Measurements from ENCODE around the gene ARHGAP26. TPM values are rescaled to one million over a fixed set of nuclear protein-coding genes. Genes with fewer than 3 reads are reported as not detected.
A peak's percentile ranks its signal among the peaks of the same experiment; 100 is the strongest.

The ARHGAP26 gene
- total and polyA plus RNA-seq, 12 donors, result 7.5 to 45.8 (median 37.2) TPM

- DNase-seq (no peak), ATAC-seq (no peak)
- Histone ChIP-seq H3K4me1 (peaks cover 7 to 82% (median 49%) of the 10 kb centered on the region in 9 donors), H3K27me3 (no peaks in the 10 kb centered on the region), H3K9me3 (no peaks in the 10 kb centered on the region), H3K36me3 (peaks cover 0 to 16% (median 0%) of the 10 kb centered on the region in 9 donors), H3K27ac (no peak overlapping the region), H3K4me3 (no peak overlapping the region)
- intact Hi-C loops (cut with DNase I), result loop anchor here in 2 of 10 donors (10.0 kb wide), 2 partner anchors 284 to 704 kb away; partner anchors contain the start of gene NR3C1 (in 1 of the 2)
- TF ChIP-seq CTCF (IDR thresholded peaks at IDR 0.05), result no peak
- 84 to 86% methylated on average over 5 of the region's 5 CpGs for WGBS, 2 donors
These were observed 350.4 kb downstream of the ARHGAP26 start for GRCh38 chr5:143120460-143121134.

- TF ChIP-seq CTCF (IDR thresholded peaks at IDR 0.05), result no peak
- 77 to 94% methylated on average over 3 of the region's 3 CpGs for WGBS, 2 donors
- DNase-seq (no peak), ATAC-seq (no peak)
- H3K4me1 ChIP-seq, result peaks cover 8 to 82% (median 49%) of the 10 kb centered on the region in 9 donors
- no peak overlapping the region for H3K4me3 ChIP-seq
- no peaks in the 10 kb centered on the region for H3K27me3 ChIP-seq
- H3K9me3 ChIP-seq, result no peaks in the 10 kb centered on the region
- intact Hi-C loops (cut with DNase I), result loop anchor here in 2 of 10 donors (10.0 kb wide), 2 partner anchors 284 to 704 kb away; partner anchors contain the start of gene NR3C1 (in 1 of the 2)
- no peak overlapping the region for H3K27ac ChIP-seq
- peaks cover 0 to 16% (median 0%) of the 10 kb centered on the region in 9 donors for H3K36me3 ChIP-seq
These were observed 350.9 kb downstream of the ARHGAP26 start for GRCh38 chr5:143121135-143121475.

GRCh38 chr5:143124593-143124992 is 354.4 kb downstream of the ARHGAP26 start:
- no peak for TF ChIP-seq CTCF (IDR thresholded peaks at IDR 0.05)
- H3K27me3 ChIP-seq, result no peaks in the 10 kb centered on the region

GRCh38 chr5:143126174-143127019 is 356.2 kb downstream of the ARHGAP26 start:
- Histone ChIP-seq H3K4me1 (peaks cover 16 to 85% (median 64%) of the 10 kb centered on the region in 9 donors), H3K4me3 (no peak overlapping the region), H3K27ac (peak overlapping the region in 7 of 10 donors; percentile 15 to 69 (median 50)), H3K9me3 (no peaks in the 10 kb centered on the region), H3K27me3 (no peaks in the 10 kb centered on the region), H3K36me3 (peaks cover 0 to 8% (median 0%) of the 10 kb centered on the region in 9 donors)
- 49 to 57% methylated on average over 3 of the region's 3 CpGs for WGBS, 2 donors
- intact Hi-C loops (cut with DNase I), result loop anchor here in 2 of 10 donors (5.0 to 10.0 kb wide), 3 partner anchors 276 to 698 kb away; partner anchors contain the start of gene NR3C1 (in 2 of the 2)
- no peak for DNase-seq
- peak; percentile 35 to 83 (median 64) for ATAC-seq
- TF ChIP-seq CTCF (IDR thresholded peaks at IDR 0.05), result no peak

More at GRCh38 chr5:143124593-143124992, 354.4 kb downstream of the ARHGAP26 start:
- ATAC-seq (peak in 1 of 8 donors; percentile 38), DNase-seq (no peak)
- 95 to 97% methylated on average over 3 of the region's 3 CpGs for WGBS, 2 donors
- Histone ChIP-seq H3K9me3 (no peaks in the 10 kb centered on the region), H3K4me1 (peaks cover 13 to 82% (median 53%) of the 10 kb centered on the region in 9 donors), H3K36me3 (peaks cover 0 to 16% (median 0%) of the 10 kb centered on the region in 9 donors), H3K27ac (peak overlapping the region in 1 of 10 donors; percentile 17), H3K4me3 (no peak overlapping the region)
- intact Hi-C loops (cut with DNase I), result loop anchor here in 2 of 10 donors (10.0 kb wide), 2 partner anchors 280 to 700 kb away; partner anchors contain the start of gene NR3C1 (in 1 of the 2)

All from heart right ventricle (tissue), 16 donors.